Endothelial cell of umbilical vein (primary cell): ENCODE data around the gene RAMP3.

ENCODE experiments used
- CTCF ChIP-seq, 2 donors: IDR thresholded peaks; 1 replicate in 1 of 2; 2 replicates in 1 of 2; pipeline ENCODE4 v1.5.1; 2011; ENCODE audit warnings: low read length in 2 of 2, mild to moderate bottlenecking in 2 of 2, moderate library complexity in 2 of 2, control low read depth in 1 of 2, inconsistent platforms in 1 of 2, low read depth in 1 of 2; ENCODE audit not compliant: insufficient read depth in 1 of 2; ENCODE audit errors: extremely low read depth in 1 of 2
- EZH2 ChIP-seq: IDR thresholded peaks from 2 replicates; pipeline ENCODE4 v1.6.1; 2012; ENCODE audit warnings: borderline replicate concordance, low read depth, mild to moderate bottlenecking, moderate library complexity, low read length, inconsistent platforms; ENCODE audit not compliant: severe bottlenecking
- FOS ChIP-seq: IDR thresholded peaks from 2 replicates; pipeline ENCODE4 v1.6.1; 2011; ENCODE audit warnings: mild to moderate bottlenecking, low read length, moderate library complexity, borderline replicate concordance; ENCODE audit not compliant: insufficient read depth
- GATA2 ChIP-seq: IDR thresholded peaks from 2 replicates; pipeline ENCODE4 v1.7.0; 2011; ENCODE audit warnings: low read depth, mild to moderate bottlenecking, moderate library complexity, mixed read lengths, low read length; ENCODE audit not compliant: insufficient read length, insufficient read depth
- MAX ChIP-seq: IDR thresholded peaks from 2 replicates; pipeline ENCODE4 v1.6.1; 2011; ENCODE audit not compliant: insufficient read depth, insufficient read length
- MYC ChIP-seq: IDR thresholded peaks from one replicate; pipeline ENCODE4 v1.6.1; 2011; ENCODE audit warnings: mild to moderate bottlenecking, low read depth, low read length
- POLR2A ChIP-seq: IDR thresholded peaks from 2 replicates; pipeline ENCODE4 v1.6.1; 2012; ENCODE audit warnings: low read depth, mild to moderate bottlenecking, control low read depth, low read length
- POLR2AphosphoS5 ChIP-seq: IDR thresholded peaks from 2 replicates; pipeline ENCODE4 v1.6.1; 2012; ENCODE audit warnings: low read depth, mild to moderate bottlenecking, control low read depth, low read length, moderate library complexity; ENCODE audit not compliant: insufficient read depth

- TF ChIP-seq CTCF (IDR thresholded peaks at IDR 0.05; ENCODE audit: extremely low read depth in 1 of 2, insufficient read depth in 1 of 2, low read depth in 1 of 2, low read length in 2 of 2) (no peak), EZH2 (no peak), MYC (no peak), POLR2A (no peak), FOS (no peak), MAX (no peak), POLR2AphosphoS5 (no peak), GATA2 (no peak)
Observed at GRCh38 chr7:45199506-45199905, 41.9 kb downstream of the RAMP3 start.
